H1 (cell line): ENCODE measurements around the gene PGAM1. TPM values are rescaled to one million over a fixed set of nuclear protein-coding genes. Genes with fewer than 3 reads are reported as not detected.
A peak's percentile ranks its signal among the peaks of the same experiment; 100 is the strongest.

Experiments used
- CTCF ChIA-PET: fragments of 300-600 bp; sonication (Branson Sonifier 250); formaldehyde crosslinking; loops from one replicate; lab custom pipeline; 2021; ENCODE audit not compliant: partially characterized antibody; lab: Charles Lee
- POLR2A ChIA-PET: fragments of 300-600 bp; sonication (Branson Sonifier 250); formaldehyde crosslinking; loops from one replicate; lab custom pipeline; 2021; ENCODE audit warnings: inconsistent platforms; ENCODE audit not compliant: partially characterized antibody; lab: Charles Lee
- DNase-seq, 2 experiments: peaks; one replicate each; pipeline versions ENCODE4 v3.0.0 to v3.0.0-alpha.2; 2010 to 2022; ENCODE audit warnings: low spot score in 2 of 2, low read depth in 1 of 2, mixed read lengths in 1 of 2
- FAIRE-seq: peaks from 2 replicates; lab custom pipeline; 2011; peaks lifted over from hg19 to GRCh38; lab: Jason Lieb, UNC
- H2AFZ ChIP-seq: 2 replicates; pipeline ENCODE4 v1.8.1; 2012; ENCODE audit warnings: low read length, inconsistent platforms
- H2AK5ac ChIP-seq: 2 replicates; pipeline ENCODE4 v1.6.1; 2013; ENCODE audit warnings: low read depth, low read length
- H2BK120ac ChIP-seq: replicated peaks from 2 replicates; pipeline ENCODE3; 2013; ENCODE audit warnings: low read depth, low read length, inconsistent platforms
- H2BK12ac ChIP-seq: 2 replicates; pipeline ENCODE4 v1.6.1; 2013; ENCODE audit warnings: low read depth, low read length
- H2BK15ac ChIP-seq: 2 replicates; pipeline ENCODE4 v1.6.1; 2013; ENCODE audit warnings: low read length
- H2BK20ac ChIP-seq: 2 replicates; pipeline ENCODE4 v1.6.1; 2013; ENCODE audit warnings: low read length
- H2BK5ac ChIP-seq: 2 replicates; pipeline ENCODE4 v1.6.1; 2013; ENCODE audit warnings: low read depth, low read length
- H3K14ac ChIP-seq: 2 replicates; pipeline ENCODE4 v1.6.1; 2013; ENCODE audit warnings: inconsistent platforms; ENCODE audit not compliant: insufficient read length
- H3K18ac ChIP-seq: 2 replicates; pipeline ENCODE4 v1.6.1; 2013; ENCODE audit warnings: low read length; ENCODE audit errors: extremely low read depth
- H3K23ac ChIP-seq: 2 replicates; pipeline ENCODE4 v1.6.1; 2013; ENCODE audit warnings: inconsistent platforms; ENCODE audit not compliant: insufficient read length
- H3K23me2 ChIP-seq: 2 replicates; pipeline ENCODE4 v1.6.1; 2013; ENCODE audit warnings: low read depth, low read length
- H3K27ac ChIP-seq: 2 replicates; pipeline ENCODE4 v1.6.1; 2011; ENCODE audit warnings: low read depth, low read length, inconsistent platforms
- H3K27me3 ChIP-seq, 4 experiments: replicated peaks in 1 of 4; 1 replicate in 1 of 4; 2 replicates in 3 of 4; pipeline versions ENCODE4 v1.6.1 to v1.8.1; 2011 to 2013; ENCODE audit warnings: low read length in 3 of 4, mild to moderate bottlenecking in 3 of 4, inconsistent platforms in 2 of 4, mixed read lengths in 2 of 4, moderate library complexity in 1 of 4; ENCODE audit not compliant: control insufficient read depth in 3 of 4, insufficient read depth in 3 of 4; ENCODE audit errors: extremely low read depth in 1 of 4
- H3K36me3 ChIP-seq, 4 experiments: 2 replicates each; pipeline versions ENCODE4 v1.6.1 to v1.8.1; 2011 to 2013; ENCODE audit warnings: mild to moderate bottlenecking in 4 of 4, low read length in 3 of 4, moderate library complexity in 2 of 4, control low read depth in 1 of 4, inconsistent platforms in 1 of 4; ENCODE audit not compliant: insufficient read depth in 4 of 4, control insufficient read depth in 2 of 4
- H3K4ac ChIP-seq: replicated peaks from 2 replicates; pipeline ENCODE3; 2013; ENCODE audit warnings: low read length, low read depth, mixed read lengths, inconsistent platforms; ENCODE audit not compliant: insufficient read length
- H3K4me1 ChIP-seq, 4 experiments: replicated peaks in 1 of 4; 1 replicate in 1 of 4; 2 replicates in 3 of 4; pipeline versions ENCODE4 v1.6.1 to v1.8.1; 2011 to 2013; ENCODE audit warnings: low read length in 3 of 4, inconsistent platforms in 2 of 4, mixed read lengths in 1 of 4; ENCODE audit not compliant: insufficient read depth in 4 of 4, control insufficient read depth in 3 of 4
- H3K4me2 ChIP-seq, 2 experiments: 2 replicates each; pipeline versions ENCODE4 v1.6.1 to v1.8.1; 2011 to 2013; ENCODE audit warnings: low read depth in 2 of 2, low read length in 2 of 2, control low read depth in 1 of 2, inconsistent platforms in 1 of 2, mild to moderate bottlenecking in 1 of 2; ENCODE audit not compliant: insufficient read depth in 1 of 2
- H3K4me3 ChIP-seq, 4 experiments: fragments of 200-600, 300-600 bp in 1 of 4; sonication (generic), shearing (Covaris generic), sonication (Bioruptor Twin) in 1 of 4; 2 replicates each; pipeline versions ENCODE4 v1.5.1 to v1.8.1; 2011 to 2016; ENCODE audit warnings: low read length in 4 of 4, low read depth in 3 of 4, control low read depth in 2 of 4, inconsistent platforms in 2 of 4, mild to moderate bottlenecking in 2 of 4, mixed read lengths in 1 of 4, moderate library complexity in 1 of 4; ENCODE audit not compliant: insufficient read depth in 2 of 4; ENCODE audit errors: extremely low read depth in 1 of 4
- H3K56ac ChIP-seq: replicated peaks from 2 replicates; pipeline ENCODE3; 2013; ENCODE audit warnings: low read depth, mild to moderate bottlenecking, mixed read lengths, low read length, inconsistent platforms; ENCODE audit not compliant: insufficient read length
- H3K79me1 ChIP-seq: 2 replicates; pipeline ENCODE4 v1.6.1; 2013; ENCODE audit warnings: low read depth, low read length, control low read depth
- H3K79me2 ChIP-seq, 2 experiments: 2 replicates each; pipeline versions ENCODE4 v1.6.1 to v1.8.1; 2012 to 2013; ENCODE audit warnings: low read length in 2 of 2, mild to moderate bottlenecking in 2 of 2, inconsistent platforms in 1 of 2; ENCODE audit not compliant: insufficient read depth in 2 of 2, control insufficient read depth in 1 of 2
- H3K9ac ChIP-seq, 4 experiments: replicated peaks in 1 of 4; 1 replicate in 1 of 4; 2 replicates in 3 of 4; pipeline versions ENCODE4 v1.6.1 to v1.8.1; 2011 to 2013; ENCODE audit warnings: low read depth in 3 of 4, low read length in 3 of 4, control low read depth in 2 of 4, mild to moderate bottlenecking in 2 of 4, moderate library complexity in 2 of 4, inconsistent platforms in 1 of 4; ENCODE audit errors: extremely low read depth in 1 of 4
- H3K9me3 ChIP-seq, 2 experiments: 2 replicates each; pipeline versions ENCODE4 v1.6.1 to v1.8.1; 2012 to 2013; ENCODE audit warnings: mild to moderate bottlenecking in 2 of 2, moderate library complexity in 2 of 2, control low read depth in 1 of 2, inconsistent platforms in 1 of 2, low read depth in 1 of 2, low read length in 1 of 2, mixed read lengths in 1 of 2; ENCODE audit not compliant: insufficient read depth in 2 of 2
- H4K20me1 ChIP-seq, 2 experiments: replicated peaks in 1 of 2; 2 replicates each; pipeline versions ENCODE3 to v1.8.1; 2011 to 2013; ENCODE audit warnings: inconsistent platforms in 2 of 2, low read length in 2 of 2, mild to moderate bottlenecking in 1 of 2; ENCODE audit not compliant: insufficient read depth in 2 of 2, control insufficient read depth in 1 of 2
- H4K5ac ChIP-seq: 2 replicates; pipeline ENCODE4 v1.6.1; 2013; ENCODE audit warnings: low read length, low read depth, mixed read lengths, inconsistent platforms; ENCODE audit not compliant: insufficient read length
- H4K8ac ChIP-seq: 2 replicates; pipeline ENCODE4 v1.8.0; 2013; ENCODE audit warnings: mild to moderate bottlenecking, moderate library complexity, low read length, inconsistent platforms; ENCODE audit not compliant: insufficient read depth; ENCODE audit errors: extremely low read depth
- H4K91ac ChIP-seq: replicated peaks from 2 replicates; pipeline ENCODE3; 2013; ENCODE audit warnings: low read length, mixed read lengths, inconsistent platforms; ENCODE audit not compliant: insufficient read length
- BACH1 ChIP-seq: IDR thresholded peaks from 2 replicates; pipeline ENCODE4 v1.6.1; 2012; ENCODE audit warnings: low read length, improper control_type of control experiment
- JUND ChIP-seq: IDR thresholded peaks from 2 replicates; pipeline ENCODE4 v1.6.1; 2011; ENCODE audit warnings: mild to moderate bottlenecking, improper control_type of control experiment, low read length
- POU5F1 ChIP-seq: IDR thresholded peaks from 2 replicates; pipeline ENCODE4 v1.6.1; 2011; ENCODE audit warnings: low read depth, mild to moderate bottlenecking, low read length, moderate library complexity
- SP1 ChIP-seq: IDR thresholded peaks from 2 replicates; pipeline ENCODE4 v1.6.1; 2011; ENCODE audit warnings: low read depth, low read length
- TAF7 ChIP-seq: optimal IDR thresholded peaks from 2 replicates; pipeline ENCODE3; 2011; ENCODE audit warnings: low read depth, mild to moderate bottlenecking, inconsistent platforms, low read length, moderate library complexity, borderline replicate concordance
- TEAD4 ChIP-seq: IDR thresholded peaks from 2 replicates; pipeline ENCODE4 v1.6.1; 2012; ENCODE audit warnings: low read depth, low read length, inconsistent platforms, mixed read lengths
- WGBS, 2 experiments: shearing (Covaris generic) in 1 of 2; methylation state at CpG; one replicate each; pipeline versions ENCODE4 v1.1.6 to v1.1.7; 2013 to 2015; ENCODE audit warnings: low lambda C conversion rate in 2 of 2, mixed read lengths in 2 of 2, inconsistent platforms in 1 of 2, low coverage in 1 of 2, missing lambda C conversion rate in 1 of 2; ENCODE audit not compliant: insufficient replicate concordance in 2 of 2, insufficient coverage in 1 of 2, insufficient read length in 1 of 2; ENCODE audit errors: extremely low coverage in 1 of 2, missing lambda C conversion rate in 1 of 2; 5-methylcytosine and 5-hydroxymethylcytosine counted together
- polyA plus RNA-seq, 7 experiments: library from polyadenylated mRNA; depleted of rRNA in 3 of 7; stranded (reverse) in 5 of 7; unstranded in 2 of 7; fragments of >200 nt in 5 of 7; fragments of 200-250 nt in 2 of 7; gene quantifications; 1 replicate in 5 of 7; 2 replicates in 1 of 7; 4 replicates in 1 of 7; pipeline versions ENCODE4 v1.2.1 to v1.2.3, GENCODE V29; 2011 to 2013; ENCODE audit warnings: missing spikeins in 2 of 7, mixed read lengths in 2 of 7
- total RNA-seq: library from RNA; stranded (reverse); fragmentation: NEBNext Ultra II Directional; extraction: Animal tissue kit (Norgen Biotek cat#: 25700); gene quantifications from 2 replicates; pipeline ENCODE4 v1.2.1, GENCODE V29; 2021
- TF ChIP-seq, protein P1 (sequence below): IDR thresholded peaks from 2 replicates; pipeline ENCODE4 v1.6.1; 2012; ENCODE audit warnings: low read length, inconsistent platforms

Gene PGAM1
- total and polyA plus RNA-seq, 2 of the 8 experiments (the other 6 are each of a cell fraction or from before 2014, with no cell fraction given) = 791 to 799 TPM

DNA sequence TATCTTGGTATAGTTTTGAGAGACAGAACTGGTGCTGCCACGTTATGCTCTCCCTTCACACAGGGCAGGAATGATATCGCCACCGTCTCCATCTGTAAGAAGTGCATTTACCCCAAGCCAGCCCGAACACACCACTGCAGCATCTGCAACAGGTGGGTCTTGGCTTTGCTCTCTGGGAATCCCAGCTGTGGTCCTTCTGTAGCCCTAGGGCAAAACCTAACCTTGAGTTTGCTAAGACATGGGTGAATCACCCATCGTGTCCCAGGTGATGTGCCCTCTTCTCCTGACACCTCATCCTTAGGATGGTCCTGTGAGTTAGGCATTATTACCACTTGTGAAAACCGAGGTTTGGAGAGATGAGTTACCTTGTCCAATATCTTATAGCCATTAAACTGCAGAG is 26.4 kb downstream of the PGAM1 start:
- Histone ChIP-seq H2BK120ac (no peak overlapping the region), H4K8ac (no peak overlapping the region; the same call in 1 of the 2 replicates), H4K5ac (no peak overlapping the region), H3K9me3 (no peaks in the 10 kb centered on the region), H3K4me2 (no peak overlapping the region), H2AK5ac (no peak overlapping the region), H2BK5ac (no peak overlapping the region), H4K20me1 (peaks cover 1 to 16% of the 10 kb centered on the region in 2 experiments), H3K79me1 (peaks cover 6% of the 10 kb centered on the region; the same call in 1 of the 2 replicates), H3K4me1 (no peaks in the 10 kb centered on the region; a peak in 1 of 7 replicates), H3K27ac (no peak overlapping the region), H2AFZ (no peak overlapping the region), H3K9ac (no peak overlapping the region), H3K36me3 (peaks cover 2 to 50% (median 30%) of the 10 kb centered on the region in 4 experiments; a peak in 7 of 8 replicates), H3K23me2 (no peaks in the 10 kb centered on the region), H3K18ac (no peak overlapping the region), H3K23ac (no peak overlapping the region), H4K91ac (no peak overlapping the region), H3K27me3 (no peaks in the 10 kb centered on the region), H2BK12ac (no peak overlapping the region), H2BK20ac (no peak overlapping the region), H3K14ac (no peak overlapping the region), H3K4ac (no peak overlapping the region), H2BK15ac (no peak overlapping the region), H3K79me2 (peaks cover under 1 to 16% of the 10 kb centered on the region in 2 experiments), H3K56ac (no peak overlapping the region), H3K4me3 (no peak overlapping the region)
- ChIA-PET POLR2A (interaction anchor here (0.8 to 13.1 kb wide), 5 partner anchors 10 to 47 kb away, joined by 3 to 105 read pairs (median 4); partner anchors contain the start of gene UBTD1), CTCF (interaction anchor here (0.9 to 7.2 kb wide), 6 partner anchors 9 to 160 kb away, joined by 3 to 40 read pairs (median 3); partner anchors contain the start of gene ANKRD2)
- no peak for TF ChIP-seq POU5F1
- no peak for TF ChIP-seq TEAD4
- TF ChIP-seq, protein P1, sequence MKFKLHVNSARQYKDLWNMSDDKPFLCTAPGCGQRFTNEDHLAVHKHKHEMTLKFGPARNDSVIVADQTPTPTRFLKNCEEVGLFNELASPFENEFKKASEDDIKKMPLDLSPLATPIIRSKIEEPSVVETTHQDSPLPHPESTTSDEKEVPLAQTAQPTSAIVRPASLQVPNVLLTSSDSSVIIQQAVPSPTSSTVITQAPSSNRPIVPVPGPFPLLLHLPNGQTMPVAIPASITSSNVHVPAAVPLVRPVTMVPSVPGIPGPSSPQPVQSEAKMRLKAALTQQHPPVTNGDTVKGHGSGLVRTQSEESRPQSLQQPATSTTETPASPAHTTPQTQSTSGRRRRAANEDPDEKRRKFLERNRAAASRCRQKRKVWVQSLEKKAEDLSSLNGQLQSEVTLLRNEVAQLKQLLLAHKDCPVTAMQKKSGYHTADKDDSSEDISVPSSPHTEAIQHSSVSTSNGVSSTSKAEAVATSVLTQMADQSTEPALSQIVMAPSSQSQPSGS = 0 out of 2 replicates have a peak, but pooled peaks have one; percentile 47
- TF ChIP-seq SP1 = no peak
- no peak for TF ChIP-seq JUND
- TF ChIP-seq BACH1 = no peak
- no peak for TF ChIP-seq TAF7
- no peak for DNase-seq
- WGBS, 2 experiments = 87% methylated on average over 6 of the region's 6 CpGs; no CpG with 5 or more reads in 1 of the 2 experiments
- FAIRE-seq = no peak
